Measurements from ENCODE around the gene DGCR6L.
"Not testable (repeated sequence)": the region's sequence is repeated elsewhere in the genome, so short reads cannot be mapped to it uniquely, and the experiment has no call there.

The DGCR6L gene

DNA sequence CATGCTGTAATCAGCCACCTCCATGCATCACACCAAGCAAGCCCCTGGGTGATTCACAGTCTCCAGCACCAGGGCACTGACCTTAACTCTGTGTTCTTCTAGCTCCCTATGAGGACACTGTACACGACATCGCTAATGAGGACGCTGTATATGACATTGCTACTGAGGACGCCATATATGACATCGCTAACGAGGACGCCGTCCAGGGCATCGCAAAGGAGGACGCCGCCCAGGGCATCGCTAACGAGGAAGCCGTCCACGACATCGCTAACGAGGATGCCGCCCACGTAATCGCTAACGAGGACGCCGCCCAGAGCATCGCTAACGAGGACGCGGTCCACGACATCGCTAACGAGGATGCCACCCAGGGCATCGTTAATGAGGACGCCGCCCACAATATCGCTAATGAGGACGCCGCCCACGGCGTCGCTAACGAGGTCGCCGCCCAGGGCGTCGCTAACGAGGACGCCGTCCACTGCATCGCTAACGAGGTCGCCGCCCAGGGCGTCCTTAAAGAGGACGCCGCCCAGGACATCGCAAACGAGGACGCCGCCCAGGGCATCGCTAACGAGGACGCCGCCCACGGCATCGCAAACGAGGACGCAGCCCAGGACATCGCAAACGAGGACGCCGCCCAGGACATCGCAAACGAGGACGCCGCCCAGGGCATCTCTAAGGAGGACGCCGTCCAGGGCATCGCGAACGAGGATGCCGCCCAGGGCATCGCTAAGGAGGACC lies 34.5 kb upstream of the DGCR6L start:
- Mint-ChIP-seq H3K27ac (no peak overlapping the region), H3K9me3 (no peaks in the 10 kb centered on the region), H3K4me1 (ENCODE audit: low read depth) (no peaks in the 10 kb centered on the region), H3K36me3 (ENCODE audit: low read depth) (no peaks in the 10 kb centered on the region), H3K4me3 (no peak overlapping the region), H3K27me3 (ENCODE audit: low read depth) (no peaks in the 10 kb centered on the region)
- DNase-seq (ENCODE audit: low spot score) = no peak

DNA sequence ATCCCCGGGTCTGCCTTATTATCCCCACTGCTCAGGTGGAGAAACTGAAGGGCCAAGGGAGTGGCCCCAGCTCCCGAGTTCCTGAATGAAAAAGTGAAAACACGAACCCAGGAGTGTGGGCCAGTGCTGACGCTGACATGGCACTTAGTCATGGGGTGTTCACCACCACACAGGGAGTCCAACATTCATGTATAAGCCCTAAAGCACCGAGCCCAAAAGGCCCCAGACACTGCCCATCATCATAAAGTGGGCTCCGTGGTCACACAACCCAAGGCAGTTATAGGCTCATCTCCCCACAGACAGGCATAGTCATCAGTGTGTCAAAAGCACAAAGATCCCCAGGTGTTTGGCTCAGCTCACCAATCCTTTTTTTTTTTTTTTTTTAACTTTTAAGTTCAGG lies 32.7 kb upstream of the DGCR6L start:
- H3K4me1 Mint-ChIP-seq (ENCODE audit: low read depth); H3K27me3 Mint-ChIP-seq (ENCODE audit: low read depth); H3K27ac Mint-ChIP-seq; H3K4me3 Mint-ChIP-seq; H3K9me3 Mint-ChIP-seq; DNase-seq (ENCODE audit: low spot score); H3K36me3 Mint-ChIP-seq (ENCODE audit: low read depth): not testable (repeated sequence)

DNA sequence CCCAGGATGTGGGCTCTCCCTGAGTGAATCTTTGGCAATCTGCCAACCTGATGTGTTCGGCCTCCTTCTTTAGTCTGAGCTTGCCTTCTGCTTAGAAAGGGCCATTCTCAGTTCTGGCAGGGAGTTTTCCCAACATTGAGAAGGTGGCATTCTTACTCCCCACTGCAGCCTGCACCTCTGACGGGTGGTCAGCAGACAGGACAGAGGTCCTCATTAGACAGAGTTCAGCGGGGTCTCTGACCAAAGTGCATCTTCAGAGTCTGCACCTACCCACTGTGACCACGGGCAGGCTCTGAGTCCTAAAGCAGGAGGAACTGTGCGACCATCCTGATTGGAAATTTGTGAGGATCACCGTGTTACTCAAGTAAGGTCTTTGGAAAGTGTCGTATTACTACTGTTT lies 26.7 kb upstream of the DGCR6L start:
- H3K36me3 Mint-ChIP-seq (ENCODE audit: low read depth); H3K27me3 Mint-ChIP-seq (ENCODE audit: low read depth); H3K4me1 Mint-ChIP-seq (ENCODE audit: low read depth); H3K27ac Mint-ChIP-seq; H3K4me3 Mint-ChIP-seq; H3K9me3 Mint-ChIP-seq; DNase-seq (ENCODE audit: low spot score): not testable (repeated sequence)

DNA sequence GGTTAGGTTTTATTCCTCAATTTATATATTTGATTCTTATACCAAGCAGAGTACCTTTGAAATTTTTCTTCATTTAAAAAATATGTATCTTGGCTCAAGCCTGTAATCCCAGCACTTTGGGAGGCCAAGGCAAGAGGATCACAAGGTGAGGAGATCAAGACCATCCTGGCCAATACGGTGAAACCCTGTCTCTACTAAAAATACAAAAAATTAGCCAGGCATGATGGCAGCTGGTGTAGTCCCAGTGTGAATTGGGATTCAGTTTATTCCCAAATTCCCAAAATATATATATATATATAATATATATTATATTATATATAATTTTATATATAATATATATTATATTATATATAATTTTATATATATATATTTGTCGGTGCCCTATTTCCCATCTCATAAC lies 18.4 kb upstream of the DGCR6L start:
- not testable (repeated sequence) for H3K9me3 Mint-ChIP-seq, H3K4me3 Mint-ChIP-seq

DNA sequence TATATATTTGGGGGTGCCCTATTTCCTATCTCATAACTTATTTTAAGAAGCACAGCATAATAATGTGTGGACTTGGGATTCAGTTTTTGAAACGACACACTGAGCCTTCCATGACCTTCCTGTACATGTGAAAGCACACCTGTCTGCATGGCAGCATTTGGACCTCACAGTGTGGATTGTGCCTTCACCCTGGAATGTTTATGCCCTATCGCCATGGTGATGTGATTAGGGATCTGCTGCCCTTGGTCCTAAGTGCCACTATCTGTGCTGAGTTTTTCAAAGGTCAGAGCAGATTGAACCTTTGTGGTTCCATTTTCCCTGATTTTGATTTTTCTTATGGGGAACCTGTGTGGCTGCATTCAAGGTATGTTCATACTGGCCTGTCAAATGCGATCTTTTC lies 17.9 kb upstream of the DGCR6L start:
- not testable (repeated sequence) for H3K27me3 Mint-ChIP-seq (ENCODE audit: low read depth); H3K4me3 Mint-ChIP-seq; H3K27ac Mint-ChIP-seq; DNase-seq (ENCODE audit: low spot score); H3K4me1 Mint-ChIP-seq (ENCODE audit: low read depth); H3K9me3 Mint-ChIP-seq; H3K36me3 Mint-ChIP-seq (ENCODE audit: low read depth)

More for the DNA sequence above, 18.4 kb upstream of the DGCR6L start:
- H3K4me1 Mint-ChIP-seq (ENCODE audit: low read depth); DNase-seq (ENCODE audit: low spot score); H3K27ac Mint-ChIP-seq; H3K27me3 Mint-ChIP-seq (ENCODE audit: low read depth); H3K36me3 Mint-ChIP-seq (ENCODE audit: low read depth): not testable (repeated sequence)

DNA sequence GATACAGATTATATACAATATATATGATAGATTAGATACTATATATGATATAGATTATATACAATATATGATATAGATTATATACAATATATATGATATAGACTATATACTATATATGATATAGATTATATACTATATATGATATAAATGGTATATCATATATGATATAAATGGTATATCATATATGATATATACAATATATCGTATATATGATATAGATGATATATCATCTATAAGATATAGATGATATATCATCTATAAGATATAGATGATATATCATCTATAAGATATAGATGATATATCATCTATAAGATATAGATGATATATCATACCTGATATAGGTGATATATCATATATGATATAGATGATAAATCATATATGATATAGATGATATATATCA lies 16.7 kb upstream of the DGCR6L start:
- not testable (repeated sequence) for H3K27ac Mint-ChIP-seq; H3K4me1 Mint-ChIP-seq (ENCODE audit: low read depth); H3K9me3 Mint-ChIP-seq; H3K4me3 Mint-ChIP-seq; H3K36me3 Mint-ChIP-seq (ENCODE audit: low read depth); H3K27me3 Mint-ChIP-seq (ENCODE audit: low read depth); DNase-seq (ENCODE audit: low spot score)

DNA sequence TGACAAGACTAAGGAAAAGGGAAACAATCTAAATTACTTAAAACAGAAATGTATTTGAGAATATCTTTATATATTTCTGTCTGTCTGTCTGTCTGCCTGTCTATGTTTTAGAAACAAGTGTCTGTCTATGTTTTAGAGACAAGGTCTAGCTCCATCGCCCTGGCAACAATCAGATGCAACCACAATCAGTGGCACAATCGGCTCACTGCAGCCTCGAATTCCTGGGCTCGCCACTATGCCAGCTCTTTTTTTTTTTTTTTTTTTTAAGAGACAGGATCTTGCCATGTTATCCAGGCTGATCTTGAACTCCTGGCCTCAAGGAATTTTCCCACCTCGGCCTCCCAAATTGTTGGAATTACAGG lies 8.7 kb upstream of the DGCR6L start:
- H3K27me3 Mint-ChIP-seq (ENCODE audit: low read depth); DNase-seq (ENCODE audit: low spot score); H3K9me3 Mint-ChIP-seq; H3K36me3 Mint-ChIP-seq (ENCODE audit: low read depth): not testable (repeated sequence)
- peak overlapping the region; percentile 98 for H3K27ac Mint-ChIP-seq
- peaks cover 17% of the 10 kb centered on the region for H3K4me1 Mint-ChIP-seq (ENCODE audit: low read depth)
- H3K4me3 Mint-ChIP-seq = peak overlapping the region; percentile 86

DNA sequence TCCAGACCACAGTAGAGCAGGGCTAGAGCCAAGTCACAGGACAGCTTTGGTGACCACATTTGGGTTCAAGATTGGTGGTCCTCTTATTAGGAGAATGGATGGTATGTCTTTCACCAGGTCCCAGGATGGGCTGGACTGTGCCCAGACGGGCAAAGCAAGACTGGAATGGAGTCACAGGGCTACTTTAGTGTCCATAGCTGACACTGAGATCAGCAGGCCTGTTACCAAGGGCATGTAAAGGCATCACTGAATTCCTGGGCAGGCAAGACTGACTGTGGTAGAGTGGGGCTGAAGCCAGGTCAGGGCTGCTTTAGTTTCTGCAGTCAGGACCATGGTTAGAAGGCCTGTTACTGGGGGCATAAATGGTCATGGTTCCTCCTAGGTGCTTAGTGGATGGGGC lies 6.1 kb upstream of the DGCR6L start:
- not testable (repeated sequence) for H3K36me3 Mint-ChIP-seq (ENCODE audit: low read depth); H3K27me3 Mint-ChIP-seq (ENCODE audit: low read depth); H3K9me3 Mint-ChIP-seq; H3K4me3 Mint-ChIP-seq; DNase-seq (ENCODE audit: low spot score)
- Mint-ChIP-seq H3K27ac (peak overlapping the region; percentile 70), H3K4me1 (ENCODE audit: low read depth) (peaks cover 37% of the 10 kb centered on the region)

DNA sequence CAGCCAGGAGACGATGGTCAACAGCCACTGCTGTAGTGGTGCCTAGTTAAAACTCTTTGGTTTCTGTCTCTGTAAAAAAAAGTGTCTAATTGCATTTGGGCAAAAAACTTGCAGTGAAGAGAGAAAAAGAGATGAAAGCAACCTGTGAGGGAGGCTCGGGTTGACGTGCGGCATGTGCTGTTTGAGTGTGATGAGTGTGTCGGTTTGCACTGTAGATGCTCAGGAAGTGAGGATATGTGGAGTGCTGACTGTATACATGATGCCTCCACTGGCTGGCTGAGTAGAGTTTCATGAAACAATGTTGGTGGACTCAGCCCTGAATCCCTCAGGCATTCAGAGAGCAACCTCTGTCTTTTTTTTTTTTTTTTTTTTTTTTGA lies 4.3 kb upstream of the DGCR6L start:
- peak; percentile 49 for DNase-seq (ENCODE audit: low spot score)
- Mint-ChIP-seq H3K36me3 (ENCODE audit: low read depth) (peaks cover 7% of the 10 kb centered on the region), H3K4me3 (peak overlapping the region; percentile 85), H3K4me1 (ENCODE audit: low read depth) (peaks cover 42% of the 10 kb centered on the region), H3K27ac (peak overlapping the region; percentile 92), H3K9me3 (no peaks in the 10 kb centered on the region), H3K27me3 (ENCODE audit: low read depth) (no peaks in the 10 kb centered on the region)

DNA sequence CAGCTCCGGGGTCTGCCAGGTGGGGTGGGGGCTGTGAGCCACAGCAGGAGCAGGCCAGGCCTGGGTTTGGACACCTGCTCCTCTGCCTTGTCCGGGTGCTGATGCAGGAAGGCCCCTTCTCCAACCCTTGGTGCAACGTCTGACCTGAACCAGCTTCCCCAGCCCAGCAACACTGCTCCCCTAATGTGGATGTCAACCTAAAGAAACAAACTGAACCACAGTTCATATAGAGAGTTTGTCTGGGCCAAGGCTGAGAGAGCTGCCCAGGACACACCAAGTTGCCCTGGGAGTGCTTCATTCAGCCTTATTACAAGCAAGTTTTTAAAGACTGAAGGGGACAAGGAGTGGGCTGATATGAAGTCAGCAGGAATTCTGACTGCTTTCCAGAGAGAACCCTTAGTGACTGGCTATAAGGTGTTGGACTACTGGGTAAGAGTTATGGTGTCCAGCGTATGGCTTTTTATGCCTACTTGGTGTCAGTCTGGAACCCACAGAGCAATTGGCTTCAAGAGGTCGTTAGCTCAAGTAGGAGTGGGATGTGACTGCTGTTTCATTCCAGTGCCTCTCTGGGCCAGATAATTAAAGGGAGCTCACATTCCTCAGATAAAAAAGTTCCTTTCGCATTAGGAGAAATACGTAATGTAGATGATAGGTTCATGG lies 1.8 kb upstream of the DGCR6L start:
- H3K4me1 Mint-ChIP-seq (ENCODE audit: low read depth) = peaks cover 48% of the 10 kb centered on the region
- peaks cover 12% of the 10 kb centered on the region for H3K36me3 Mint-ChIP-seq (ENCODE audit: low read depth)
- peak overlapping the region; percentile 79 for H3K27ac Mint-ChIP-seq
- peak; percentile 4 for DNase-seq (ENCODE audit: low spot score)
- H3K9me3 Mint-ChIP-seq; H3K27me3 Mint-ChIP-seq (ENCODE audit: low read depth): not testable (repeated sequence)
- H3K4me3 Mint-ChIP-seq = peak overlapping the region; percentile 93

DNA sequence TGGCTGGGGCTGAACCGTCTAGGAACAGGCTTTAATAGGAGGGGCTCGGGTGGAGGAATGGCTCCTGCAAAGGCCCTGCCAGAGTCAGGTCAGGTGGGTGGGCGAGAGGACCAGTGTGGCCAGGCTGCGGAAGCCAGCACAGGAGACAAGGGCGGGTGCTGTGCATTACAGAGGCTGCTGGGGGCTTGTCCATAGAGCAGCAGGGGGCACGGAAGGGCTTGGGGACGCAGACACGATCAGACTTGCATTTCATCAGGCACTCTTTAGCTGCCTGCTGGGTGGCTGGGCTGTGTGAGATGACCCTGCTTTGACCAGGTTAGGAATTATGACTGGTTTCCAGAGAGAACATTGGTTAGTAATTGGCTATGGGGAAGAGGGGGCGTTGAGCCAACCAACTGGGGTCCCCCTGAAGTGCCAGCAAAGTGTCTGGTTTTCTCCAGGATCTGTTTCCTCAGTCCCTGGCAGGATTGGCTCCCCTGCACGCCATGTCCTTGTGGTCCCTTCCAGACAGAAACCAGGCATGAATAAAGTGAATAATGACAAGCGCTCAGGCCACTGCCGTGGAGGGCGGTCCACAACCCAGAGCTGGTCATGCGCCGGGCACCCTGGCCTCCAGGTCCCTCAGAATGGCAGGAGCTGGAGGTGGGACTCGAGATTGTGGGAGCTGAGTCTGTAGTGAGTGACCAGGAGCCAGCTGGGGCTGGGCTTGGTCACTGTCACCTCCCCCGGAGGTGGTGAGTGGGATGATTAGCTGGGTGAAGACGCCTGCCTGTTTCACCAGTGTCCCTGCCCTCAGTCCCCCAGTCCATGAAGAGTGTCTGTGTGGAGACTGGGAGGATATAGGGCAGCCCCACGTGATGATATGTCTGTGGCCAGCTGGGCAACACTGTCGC lies 1.0 kb upstream of the DGCR6L start:
- Mint-ChIP-seq H3K27ac (peak overlapping the region; percentile 76), H3K4me1 (ENCODE audit: low read depth) (peaks cover 48% of the 10 kb centered on the region), H3K36me3 (ENCODE audit: low read depth) (peaks cover 12% of the 10 kb centered on the region), H3K4me3 (peak overlapping the region; percentile 93)
- peak; percentile 4 for DNase-seq (ENCODE audit: low spot score)
- H3K9me3 Mint-ChIP-seq; H3K27me3 Mint-ChIP-seq (ENCODE audit: low read depth): not testable (repeated sequence)

DNA sequence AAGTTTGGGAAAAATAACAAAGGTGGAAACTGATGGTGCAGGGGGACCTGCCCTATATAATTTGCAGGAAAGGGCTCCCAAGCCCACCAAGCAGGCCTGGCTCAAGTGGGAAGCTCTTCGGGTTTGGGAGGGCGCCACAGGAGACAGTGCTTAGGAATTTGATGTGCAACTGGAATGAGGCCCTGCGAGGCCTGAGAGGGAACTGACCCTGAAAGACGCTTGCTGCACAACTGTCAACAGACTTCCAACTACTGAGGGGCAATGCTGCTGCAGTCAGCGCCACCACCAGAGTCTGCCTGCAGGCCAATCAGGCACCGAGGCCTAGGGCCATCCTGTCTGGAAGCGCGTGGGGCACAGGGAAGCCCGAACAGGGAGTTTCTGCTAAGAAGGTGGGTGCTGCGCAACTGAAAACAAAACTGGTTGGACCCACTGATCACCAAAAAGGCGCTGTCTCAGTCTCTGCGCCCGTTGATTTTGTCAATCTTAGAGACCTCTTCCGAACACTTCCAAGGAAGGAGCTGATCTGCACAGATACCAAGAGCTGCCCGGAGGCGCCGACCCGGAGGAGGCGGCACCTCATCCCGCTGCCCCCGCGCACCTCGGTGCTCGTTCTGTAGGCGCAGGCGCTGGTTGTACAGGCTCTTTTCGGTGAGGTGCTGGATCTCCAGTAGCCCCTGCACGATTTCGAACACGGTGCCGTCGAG lies 667 bp downstream of the DGCR6L start:
- DNase-seq (ENCODE audit: low spot score) = no peak
- no peaks in the 10 kb centered on the region for H3K27me3 Mint-ChIP-seq (ENCODE audit: low read depth)
- peak overlapping the region; percentile 93 for H3K4me3 Mint-ChIP-seq
- no peaks in the 10 kb centered on the region for H3K9me3 Mint-ChIP-seq
- H3K4me1 Mint-ChIP-seq (ENCODE audit: low read depth) = peaks cover 47% of the 10 kb centered on the region
- H3K27ac Mint-ChIP-seq = peak overlapping the region; percentile 52
- H3K36me3 Mint-ChIP-seq (ENCODE audit: low read depth) = peaks cover 10% of the 10 kb centered on the region

DNA sequence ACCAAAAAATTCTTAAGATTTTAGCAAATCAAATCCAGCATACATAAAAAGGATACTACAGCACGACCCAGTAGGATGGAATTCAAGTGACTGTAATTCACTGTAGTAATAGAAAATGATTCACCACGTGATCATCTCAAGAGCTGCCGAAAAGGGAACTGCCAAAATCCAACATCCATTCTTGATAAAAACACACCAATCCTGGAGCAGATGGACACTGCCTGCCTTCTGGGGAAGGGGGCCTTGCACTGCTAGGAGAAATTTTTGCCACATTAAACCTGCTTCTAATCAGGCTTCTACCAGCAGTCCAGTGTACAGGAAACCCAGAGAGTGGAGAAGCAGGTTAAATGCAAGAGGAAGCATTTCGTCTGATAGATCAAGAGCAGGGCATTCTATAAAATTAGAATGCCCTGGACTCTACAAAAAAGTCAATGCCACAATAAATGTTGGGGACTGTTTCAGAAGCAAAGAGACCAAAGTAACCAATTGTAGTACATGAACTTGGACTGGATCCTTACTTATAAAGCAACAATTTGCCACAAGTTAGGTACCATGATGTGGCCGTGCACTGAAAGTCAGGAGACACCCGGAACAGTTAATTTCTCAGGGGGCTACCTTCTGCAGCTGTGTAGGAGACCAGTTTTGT lies 1.7 kb downstream of the DGCR6L start:
- H3K9me3 Mint-ChIP-seq; H3K27me3 Mint-ChIP-seq (ENCODE audit: low read depth); H3K27ac Mint-ChIP-seq; H3K36me3 Mint-ChIP-seq (ENCODE audit: low read depth): not testable (repeated sequence)
- Mint-ChIP-seq H3K4me3 (peak overlapping the region; percentile 93), H3K4me1 (ENCODE audit: low read depth) (peaks cover 37% of the 10 kb centered on the region)
- DNase-seq (ENCODE audit: low spot score) = peak; percentile 3

Data from T-helper 2 cell treated with Interferon-gamma antibody and Interleukin-4, amounts not matched to agents 5 μg/mL and 100 μg/mL, for 36 hours (primary cell).